GM12878 (cell line): ENCODE results near the gene UIMC1. TPM values are rescaled to one million over a fixed set of nuclear protein-coding genes. Genes with fewer than 3 reads are reported as not detected.

ENCODE experiments used
- ATAC-seq: fragments of 200-7000 bp; cut with Tn5 transposase; 3 replicates; pipeline ENCODE4 v1.9.1; 2020; ENCODE audit warnings: mild to moderate bottlenecking, moderate library complexity
- BruUV-seq: library from RNA; stranded (reverse); fragments of 400-500 nt; replicated peaks from 2 replicates; lab custom pipeline; 2021; lab: Mats Ljungman, UMichigan
- CTCF ChIA-PET: fragments of 300-600 bp; sonication (Branson Sonifier 250); formaldehyde crosslinking; extraction: SDS; loops from one replicate; lab custom pipeline; 2021; ENCODE audit warnings: inconsistent platforms; lab: Yijun Ruan, JAX
- POLR2A ChIA-PET: fragments of 350-600 bp; formaldehyde crosslinking; extraction: SDS; loops from one replicate; lab custom pipeline; 2021; ENCODE audit warnings: inconsistent platforms; lab: Charles Lee
- RAD21 ChIA-PET: fragments of 300-600 bp; sonication (Branson Sonifier 250); formaldehyde crosslinking; loops from one replicate; lab custom pipeline; 2023; ENCODE audit warnings: antibody characterized with exemption; ENCODE audit not compliant: unreplicated experiment; lab: Charles Lee
- SMC1A ChIA-PET: fragments of 300-600 bp; sonication (Branson Sonifier 250); formaldehyde crosslinking; loops from one replicate; lab custom pipeline; 2023; ENCODE audit not compliant: unreplicated experiment, uncharacterized antibody; lab: Charles Lee
- DNase-seq: peaks from one replicate; pipeline ENCODE4 v3.0.0-alpha.2; 2011; ENCODE audit warnings: low read depth, low spot score
- FAIRE-seq: peaks from 3 replicates; lab custom pipeline; 2011; peaks lifted over from hg19 to GRCh38; lab: Jason Lieb, UNC
- H2AFZ ChIP-seq: 2 replicates; pipeline ENCODE4 v1.6.0; 2011; ENCODE audit warnings: low read depth, low read length, control low read depth; ENCODE audit not compliant: control insufficient read depth
- H3K27ac ChIP-seq: 2 replicates; pipeline ENCODE4 v1.5.1; 2011; ENCODE audit warnings: control low read depth; ENCODE audit not compliant: control insufficient read depth, insufficient read depth
- H3K27me3 ChIP-seq, 2 experiments: replicated peaks in 1 of 2; 2 replicates each; pipeline versions ENCODE4 v1.6.0 to v1.6.1; 2011; ENCODE audit warnings: low read length in 1 of 2; ENCODE audit not compliant: control insufficient read depth in 2 of 2, insufficient read depth in 2 of 2
- H3K36me3 ChIP-seq, 2 experiments: 2 replicates each; pipeline ENCODE4 v1.5.1; 2011; ENCODE audit warnings: low read length in 1 of 2; ENCODE audit not compliant: control insufficient read depth in 2 of 2, insufficient read depth in 2 of 2
- H3K4me1 ChIP-seq: 2 replicates; pipeline ENCODE4 v1.6.1; 2011; ENCODE audit warnings: mild to moderate bottlenecking, low read length, moderate library complexity, mixed read lengths; ENCODE audit not compliant: control insufficient read depth, insufficient read depth
- H3K4me2 ChIP-seq: 2 replicates; pipeline ENCODE4 v1.6.0; 2011; ENCODE audit warnings: control low read depth; ENCODE audit not compliant: control insufficient read depth, insufficient read depth
- H3K4me3 ChIP-seq: fragments of 200-600 bp; sonication (generic); 2 replicates; pipeline ENCODE4 v1.5.1; 2016
- H3K79me2 ChIP-seq: 2 replicates; pipeline ENCODE4 v1.6.0; 2011; ENCODE audit warnings: low read length; ENCODE audit not compliant: control insufficient read depth, insufficient read depth
- H3K9ac ChIP-seq: 2 replicates; pipeline ENCODE4 v1.8.0; 2011; ENCODE audit warnings: low read length, control low read depth, mixed read lengths; ENCODE audit not compliant: control insufficient read depth, insufficient read depth
- H3K9me3 ChIP-seq: replicated peaks from 3 replicates; pipeline ENCODE4 v1.5.1; 2011; ENCODE audit warnings: mild to moderate bottlenecking, low read length; ENCODE audit not compliant: control insufficient read depth, insufficient read depth
- H4K20me1 ChIP-seq: 2 replicates; pipeline ENCODE4 v1.6.0; 2011; ENCODE audit not compliant: control insufficient read depth, insufficient read depth
- FOXM1 ChIP-seq: IDR thresholded peaks from 2 replicates; pipeline ENCODE4 v1.6.1; 2012; ENCODE audit warnings: low read depth, mild to moderate bottlenecking, inconsistent platforms, low read length, moderate library complexity
- MYC ChIP-seq: IDR thresholded peaks from 2 replicates; pipeline ENCODE4 v1.6.1; 2011; ENCODE audit warnings: mild to moderate bottlenecking, low read length, moderate library complexity, inconsistent platforms; ENCODE audit not compliant: insufficient read depth, insufficient replicate concordance, insufficient read length, severe bottlenecking
- NR2C2 ChIP-seq: IDR thresholded peaks from 2 replicates; pipeline ENCODE4 v1.6.1; 2011; ENCODE audit warnings: borderline replicate concordance, low read depth; ENCODE audit not compliant: control insufficient read depth, insufficient read length
- RBBP5 ChIP-seq: fragments of 200-600 bp; sonication (generic); conservative IDR thresholded peaks from 2 replicates; pipeline ENCODE4 v1.6.1; 2016
- RELA ChIP-seq: fragments of 450-650 bp; IDR thresholded peaks from 2 replicates; pipeline ENCODE4 v1.8.0; 2014; ENCODE audit warnings: borderline replicate concordance; ENCODE audit not compliant: partially characterized antibody
- SIN3A ChIP-seq: IDR thresholded peaks from 2 replicates; pipeline ENCODE4 v1.6.1; 2012; ENCODE audit warnings: low read depth, low read length, improper control_type of control experiment
- SMAD5 ChIP-seq: IDR thresholded peaks from 2 replicates; pipeline ENCODE4 v1.6.1; 2016; ENCODE audit warnings: antibody characterized with exemption, low read depth
- SUZ12 ChIP-seq: fragments of 200-600 bp; sonication (generic); IDR thresholded peaks from one replicate; pipeline ENCODE4 v1.6.1; 2018; ENCODE audit warnings: antibody characterized with exemption, mild to moderate bottlenecking; ENCODE audit not compliant: unreplicated experiment
- WGBS: methylation state at CpG from one replicate; pipeline ENCODE4 v1.1.6; 2016; ENCODE audit warnings: low lambda C conversion rate; ENCODE audit not compliant: insufficient replicate concordance, insufficient coverage; ENCODE audit errors: missing lambda C conversion rate; 5-methylcytosine and 5-hydroxymethylcytosine counted together
- in situ Hi-C: fragments of 300-500 bp; cut with MboI; formaldehyde crosslinking; loops from 9 replicates; pipeline ENCODE4 v1.14.3; 2018; ENCODE audit warnings: mixed read lengths
- intact Hi-C: fragments of 100-400 bp; cut with micrococcal nuclease; formaldehyde crosslinking; loops from one replicate; pipeline ENCODE4 v1.14.2; 2022; ENCODE audit not compliant: unreplicated experiment
- polyA plus RNA-seq, 11 experiments: library from polyadenylated mRNA; depleted of rRNA in 4 of 11; unstranded in 6 of 11; stranded (reverse) in 5 of 11; fragments of >200 nt; fragmentation: Nextera tagmentation in 4 of 11; fragmentation: Illumina TruSeq in 1 of 11; extraction: Ambion mirVana in 4 of 11; extraction: Trizol in 1 of 11; gene quantifications; 1 replicate in 1 of 11; 2 replicates in 10 of 11; pipeline versions ENCODE4 v1.2.1 to v1.2.3, GENCODE V29; 2011 to 2016; ENCODE audit warnings: inconsistent platforms in 2 of 11, missing spikeins in 2 of 11, low read depth in 1 of 11
- total RNA-seq, 4 experiments: library from RNA; depleted of rRNA in 3 of 4; stranded (reverse); fragments of >200 nt in 3 of 4; fragmentation: Illumina TruSeq in 1 of 4; extraction: Trizol in 1 of 4; gene quantifications; 2 replicates each; pipeline versions ENCODE4 v1.2.1 to v1.2.3, GENCODE V29; 2013 to 2021
- TF ChIP-seq, protein P1 (sequence below): fragments of 450-650 bp; formaldehyde crosslinking; IDR thresholded peaks from 2 replicates; pipeline ENCODE4 v1.4.0; 2020; ENCODE audit warnings: mild to moderate bottlenecking, moderate library complexity
- TF ChIP-seq, protein P2 (sequence below): fragments of 450-650 bp; formaldehyde crosslinking; IDR thresholded peaks from 2 replicates; pipeline ENCODE4 v1.4.0; 2022; ENCODE audit warnings: mild to moderate bottlenecking, moderate library complexity
- TF ChIP-seq, protein P3 (sequence below): IDR thresholded peaks from 2 replicates; pipeline ENCODE4 v1.6.1; 2011; ENCODE audit warnings: mild to moderate bottlenecking, low read depth, low read length, moderate library complexity; ENCODE audit not compliant: insufficient replicate concordance

UIMC1 gene
- total and polyA plus RNA-seq, 10 of the 15 experiments (the other 5 are each of a cell fraction or from before 2014, with no cell fraction given) = 16.2 to 51.4 (median 32.7) TPM

DNA sequence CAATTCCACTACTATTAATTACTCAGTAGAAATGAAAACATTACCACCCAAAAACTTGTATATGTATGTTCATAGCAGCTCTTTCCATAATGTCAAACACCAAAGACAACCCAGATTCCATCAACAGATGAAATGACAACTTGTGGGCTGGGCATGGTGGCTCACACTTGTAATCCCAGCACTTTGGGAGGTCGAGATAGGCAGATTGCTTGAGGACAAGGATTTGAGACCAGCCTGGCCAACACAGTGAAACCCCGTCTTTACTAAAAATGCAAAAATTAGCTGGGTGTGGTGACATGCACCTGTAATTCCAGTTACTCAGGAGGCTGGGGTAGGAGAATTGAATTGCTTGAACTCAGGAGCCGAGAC lies 11.5 kb downstream of the UIMC1 start:
- Histone ChIP-seq H3K4me2 (peak overlapping the region; percentile 40), H3K4me3 (no peak overlapping the region), H3K9ac (no peak overlapping the region; the same call in 1 of the 2 replicates), H3K36me3 (no peaks in the 10 kb centered on the region), H3K27ac (peak overlapping the region; percentile 89), H4K20me1 (no peaks in the 10 kb centered on the region; the same call in 1 of the 2 replicates), H3K4me1 (peaks cover 40% of the 10 kb centered on the region), H3K79me2 (peaks cover 91% of the 10 kb centered on the region), H3K9me3 (no peaks in the 10 kb centered on the region; the same call in 2 of the 3 replicates), H3K27me3 (no peaks in the 10 kb centered on the region), H2AFZ (no peak overlapping the region)
- POLR2A ChIA-PET = interaction anchor here (0.5 to 1.7 kb wide), 4 partner anchors 10 to 598 kb away, joined by 4 to 17 read pairs (median 5); no protein-coding TSS in a partner anchor
- CTCF ChIA-PET = interaction anchor here (0.8 to 4.0 kb wide), 4 partner anchors 10 to 334 kb away, joined by 3 to 40 read pairs (median 4); partner anchors contain the start of gene UIMC1
- WGBS = 85% methylated on average over 3 of the region's 3 CpGs
- SMC1A ChIA-PET = interaction anchor here (0.7 to 3.5 kb wide), 4 partner anchors 9 to 26 kb away, joined by 3 to 30 read pairs (median 5); no protein-coding TSS in a partner anchor
- ATAC-seq (peak; percentile 4), DNase-seq (no peak), FAIRE-seq (no peak)
- in situ Hi-C loops (no loop called here), intact Hi-C loops (no loop called here)
- BruUV-seq = no TSS peak
- RAD21 ChIA-PET = interaction anchor here (0.7 to 1.6 kb wide), 6 partner anchors 9 to 460 kb away, joined by 3 to 5 read pairs (median 4); partner anchors contain the start of genes UIMC1 and ZNF346
- TF ChIP-seq RELA (no peak), NR2C2 (no peak), SMAD5 (no peak), SIN3A (no peak), SUZ12 (no peak), RBBP5 (no peak), FOXM1 (no peak), MYC (no peak)
- TF ChIP-seq, protein P1, sequence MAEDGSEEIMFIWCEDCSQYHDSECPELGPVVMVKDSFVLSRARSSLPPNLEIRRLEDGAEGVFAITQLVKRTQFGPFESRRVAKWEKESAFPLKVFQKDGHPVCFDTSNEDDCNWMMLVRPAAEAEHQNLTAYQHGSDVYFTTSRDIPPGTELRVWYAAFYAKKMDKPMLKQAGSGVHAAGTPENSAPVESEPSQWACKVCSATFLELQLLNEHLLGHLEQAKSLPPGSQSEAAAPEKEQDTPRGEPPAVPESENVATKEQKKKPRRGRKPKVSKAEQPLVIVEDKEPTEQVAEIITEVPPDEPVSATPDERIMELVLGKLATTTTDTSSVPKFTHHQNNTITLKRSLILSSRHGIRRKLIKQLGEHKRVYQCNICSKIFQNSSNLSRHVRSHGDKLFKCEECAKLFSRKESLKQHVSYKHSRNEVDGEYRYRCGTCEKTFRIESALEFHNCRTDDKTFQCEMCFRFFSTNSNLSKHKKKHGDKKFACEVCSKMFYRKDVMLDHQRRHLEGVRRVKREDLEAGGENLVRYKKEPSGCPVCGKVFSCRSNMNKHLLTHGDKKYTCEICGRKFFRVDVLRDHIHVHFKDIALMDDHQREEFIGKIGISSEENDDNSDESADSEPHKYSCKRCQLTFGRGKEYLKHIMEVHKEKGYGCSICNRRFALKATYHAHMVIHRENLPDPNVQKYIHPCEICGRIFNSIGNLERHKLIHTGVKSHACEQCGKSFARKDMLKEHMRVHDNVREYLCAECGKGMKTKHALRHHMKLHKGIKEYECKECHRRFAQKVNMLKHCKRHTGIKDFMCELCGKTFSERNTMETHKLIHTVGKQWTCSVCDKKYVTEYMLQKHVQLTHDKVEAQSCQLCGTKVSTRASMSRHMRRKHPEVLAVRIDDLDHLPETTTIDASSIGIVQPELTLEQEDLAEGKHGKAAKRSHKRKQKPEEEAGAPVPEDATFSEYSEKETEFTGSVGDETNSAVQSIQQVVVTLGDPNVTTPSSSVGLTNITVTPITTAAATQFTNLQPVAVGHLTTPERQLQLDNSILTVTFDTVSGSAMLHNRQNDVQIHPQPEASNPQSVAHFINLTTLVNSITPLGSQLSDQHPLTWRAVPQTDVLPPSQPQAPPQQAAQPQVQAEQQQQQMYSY = no peak
- TF ChIP-seq, protein P2, sequence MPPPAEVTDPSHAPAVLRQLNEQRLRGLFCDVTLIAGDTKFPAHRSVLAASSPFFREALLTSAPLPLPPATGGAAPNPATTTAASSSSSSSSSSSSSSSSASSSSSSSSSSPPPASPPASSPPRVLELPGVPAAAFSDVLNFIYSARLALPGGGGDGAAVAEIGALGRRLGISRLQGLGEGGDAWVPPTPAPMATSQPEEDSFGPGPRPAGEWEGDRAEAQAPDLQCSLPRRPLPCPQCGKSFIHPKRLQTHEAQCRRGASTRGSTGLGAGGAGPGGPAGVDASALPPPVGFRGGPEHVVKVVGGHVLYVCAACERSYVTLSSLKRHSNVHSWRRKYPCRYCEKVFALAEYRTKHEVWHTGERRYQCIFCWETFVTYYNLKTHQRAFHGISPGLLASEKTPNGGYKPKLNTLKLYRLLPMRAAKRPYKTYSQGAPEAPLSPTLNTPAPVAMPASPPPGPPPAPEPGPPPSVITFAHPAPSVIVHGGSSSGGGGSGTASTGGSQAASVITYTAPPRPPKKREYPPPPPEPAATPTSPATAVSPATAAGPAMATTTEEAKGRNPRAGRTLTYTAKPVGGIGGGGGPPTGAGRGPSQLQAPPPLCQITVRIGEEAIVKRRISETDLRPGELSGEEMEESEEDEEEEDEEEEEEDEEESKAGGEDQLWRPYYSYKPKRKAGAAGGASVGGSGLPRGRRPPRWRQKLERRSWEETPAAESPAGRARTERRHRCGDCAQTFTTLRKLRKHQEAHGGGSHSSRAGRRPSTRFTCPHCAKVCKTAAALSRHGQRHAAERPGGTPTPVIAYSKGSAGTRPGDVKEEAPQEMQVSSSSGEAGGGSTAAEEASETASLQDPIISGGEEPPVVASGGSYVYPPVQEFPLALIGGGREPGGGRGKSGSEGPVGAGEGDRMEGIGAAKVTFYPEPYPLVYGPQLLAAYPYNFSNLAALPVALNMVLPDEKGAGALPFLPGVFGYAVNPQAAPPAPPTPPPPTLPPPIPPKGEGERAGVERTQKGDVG (CRISPR knock-in tag) = no peak
- TF ChIP-seq, protein P3, sequence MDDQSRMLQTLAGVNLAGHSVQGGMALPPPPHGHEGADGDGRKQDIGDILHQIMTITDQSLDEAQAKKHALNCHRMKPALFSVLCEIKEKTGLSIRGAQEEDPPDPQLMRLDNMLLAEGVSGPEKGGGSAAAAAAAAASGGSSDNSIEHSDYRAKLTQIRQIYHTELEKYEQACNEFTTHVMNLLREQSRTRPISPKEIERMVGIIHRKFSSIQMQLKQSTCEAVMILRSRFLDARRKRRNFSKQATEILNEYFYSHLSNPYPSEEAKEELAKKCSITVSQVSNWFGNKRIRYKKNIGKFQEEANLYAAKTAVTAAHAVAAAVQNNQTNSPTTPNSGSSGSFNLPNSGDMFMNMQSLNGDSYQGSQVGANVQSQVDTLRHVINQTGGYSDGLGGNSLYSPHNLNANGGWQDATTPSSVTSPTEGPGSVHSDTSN = no peak
